ENCODE results near the gene BAIAP2L1.
A peak's percentile ranks its signal among the peaks of the same experiment; 100 is the strongest.

BAIAP2L1 gene

DNA sequence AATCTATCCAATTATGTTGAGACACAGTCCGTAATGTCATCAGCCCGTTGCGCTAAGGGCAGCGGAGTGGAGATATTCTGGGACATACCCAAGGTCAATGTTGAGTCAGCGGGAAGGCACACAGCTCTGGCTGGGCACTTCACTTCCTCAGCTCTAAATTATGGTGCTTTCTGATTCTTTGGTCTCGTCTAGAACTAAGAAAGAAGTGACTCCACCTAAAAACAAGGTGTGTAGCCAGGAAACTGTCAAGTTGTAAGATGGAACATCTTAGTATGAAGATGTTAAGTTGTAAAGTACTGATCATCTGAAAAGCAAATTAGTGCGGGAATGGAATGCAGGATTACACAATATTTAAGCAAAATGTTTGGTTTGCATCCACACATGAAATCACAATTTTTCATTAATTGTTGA, 43.1 kb downstream of the BAIAP2L1 start:
- no peak for DNase-seq

DNA sequence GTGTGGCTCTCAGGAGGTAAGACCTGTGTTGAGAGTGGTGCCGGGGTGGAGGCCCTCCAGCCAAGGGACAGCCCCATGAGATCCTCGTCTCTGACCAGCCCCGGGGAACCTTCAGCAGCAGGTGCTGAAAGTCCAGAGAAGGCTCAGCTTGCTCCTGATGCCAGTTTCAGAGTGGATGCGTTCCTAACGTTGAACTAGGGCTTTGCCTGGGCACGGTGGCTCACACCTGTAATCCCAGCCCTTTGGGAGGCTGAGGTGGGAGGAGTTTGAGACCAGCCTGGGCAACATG, 45.7 kb downstream of the BAIAP2L1 start:
- no peak for DNase-seq

DNA sequence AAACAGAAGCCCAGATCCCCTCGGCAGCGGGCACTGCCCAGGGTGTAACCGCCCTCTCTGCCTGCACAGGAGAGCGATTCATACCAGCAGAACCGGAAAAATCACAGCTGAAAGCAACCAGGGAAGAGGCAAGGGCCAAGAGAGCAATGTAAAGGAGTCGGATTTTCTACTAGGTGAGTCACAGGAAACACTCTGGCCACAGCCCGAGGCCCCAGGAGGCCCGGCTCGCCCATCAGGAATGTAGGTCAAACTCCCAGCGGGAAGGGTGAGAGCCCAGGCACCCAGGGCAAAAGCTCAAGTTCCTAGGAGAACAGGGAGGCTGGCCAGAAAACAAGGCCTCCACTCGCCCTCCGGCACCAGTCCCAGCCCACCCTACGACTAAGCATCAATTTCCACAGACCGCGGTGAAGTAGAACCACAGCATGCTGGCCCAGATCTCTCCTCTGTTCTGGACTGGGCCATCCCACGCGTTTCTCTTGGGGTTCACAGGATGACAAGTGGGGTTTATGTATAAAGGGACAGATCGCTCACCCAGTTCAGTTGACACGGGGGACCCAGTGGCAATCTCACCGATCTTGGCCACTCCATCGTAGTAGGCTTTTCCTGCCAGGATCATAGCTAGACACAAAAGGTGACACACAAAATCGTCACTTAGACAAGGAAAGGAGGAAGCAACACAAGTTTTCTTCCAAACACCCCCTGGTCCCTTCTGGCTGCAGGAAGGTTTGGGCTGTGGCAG, 46.2 kb downstream of the BAIAP2L1 start:
- no peak for DNase-seq

DNA sequence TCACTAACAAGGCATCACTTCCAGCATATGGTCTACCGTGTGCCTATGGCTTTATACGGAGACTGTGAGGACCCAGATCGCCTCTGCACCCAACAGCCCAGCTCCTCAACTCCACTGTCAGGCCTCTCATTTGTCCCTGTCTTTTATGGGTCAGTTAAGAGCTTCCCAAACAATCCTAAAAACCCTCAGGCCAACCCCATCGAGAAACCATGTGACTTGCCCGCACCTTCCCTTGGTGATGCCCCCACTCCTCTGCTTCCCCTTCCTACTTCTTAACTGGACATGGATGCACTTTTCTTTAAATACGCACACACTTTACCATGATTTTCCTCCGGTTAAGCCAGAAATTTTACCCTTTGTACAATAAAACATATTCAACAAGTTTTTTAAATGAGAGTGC, 46.8 kb downstream of the BAIAP2L1 start:
- no peak for DNase-seq

DNA sequence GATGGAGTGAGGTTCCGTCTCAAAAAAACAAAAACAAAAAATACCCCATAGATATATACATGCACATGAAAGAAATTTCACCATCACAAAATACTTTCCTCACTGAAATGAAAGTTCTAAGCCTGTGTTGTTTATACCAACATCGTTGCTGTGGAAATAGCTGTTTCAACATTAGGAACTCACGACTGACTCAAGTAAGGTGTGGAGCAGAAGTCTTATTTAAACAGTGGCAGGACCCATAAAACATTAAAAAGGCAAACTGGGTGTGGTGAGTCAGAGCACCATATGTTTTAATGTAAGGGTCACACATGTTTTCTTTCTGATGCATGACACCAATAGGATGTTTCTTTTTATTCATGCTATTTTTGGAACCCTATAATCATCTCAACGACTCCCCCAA, 48.3 kb downstream of the BAIAP2L1 start:
- DNase-seq = no peak

DNA sequence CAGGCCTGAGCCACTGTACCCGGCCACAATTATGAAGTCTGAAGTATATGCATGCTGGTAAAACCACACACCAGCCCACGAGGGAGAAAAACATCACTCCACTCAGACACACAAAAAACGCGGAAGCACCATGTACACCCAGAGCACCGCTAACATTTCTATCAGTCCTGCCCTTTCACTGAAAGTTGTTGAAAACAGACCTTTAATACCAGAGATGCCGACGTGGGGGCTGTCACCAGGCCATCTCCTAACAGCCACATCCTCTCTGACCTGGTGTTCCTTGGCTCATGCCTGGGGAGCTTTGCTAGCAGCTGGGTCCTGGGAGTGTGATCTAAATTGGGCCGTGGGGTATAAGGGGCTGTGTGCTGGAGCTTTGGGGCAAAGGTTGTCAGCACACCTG, 49.8 kb downstream of the BAIAP2L1 start:
- DNase-seq = no peak

DNA sequence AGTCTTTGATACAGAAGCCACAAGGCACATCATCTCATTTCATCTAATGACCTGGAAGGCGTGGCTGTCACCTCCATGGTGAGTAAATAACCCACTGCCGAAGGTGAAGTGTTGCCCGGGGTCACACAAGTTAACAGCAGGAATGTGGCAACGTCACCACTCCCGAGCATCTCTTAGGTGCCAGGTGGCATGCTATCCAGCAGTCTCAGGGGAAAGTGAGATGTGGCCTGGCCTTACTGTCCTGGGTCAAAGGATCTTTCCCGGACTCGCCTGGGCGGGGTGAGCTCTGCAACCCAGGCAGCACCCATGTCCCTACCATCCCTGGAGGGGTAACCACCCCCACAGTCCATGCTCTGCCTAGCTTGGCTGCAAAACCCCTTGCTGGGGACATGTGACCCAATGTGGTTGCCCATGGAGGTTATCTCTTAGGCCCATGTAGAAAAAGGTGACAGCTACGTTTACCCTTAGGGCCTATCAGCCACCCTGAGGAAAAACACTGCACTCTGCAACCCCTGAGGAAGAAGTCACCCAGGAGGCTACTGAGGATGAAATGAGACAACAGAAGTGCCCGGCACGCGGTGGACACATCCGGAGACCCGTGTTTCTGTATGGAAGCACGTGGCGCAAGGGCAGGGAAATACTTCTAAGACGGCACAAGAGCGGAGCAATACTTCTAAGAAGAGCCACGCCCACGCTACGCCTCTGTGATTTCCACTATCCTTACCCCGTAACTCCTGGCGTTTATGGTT, 52.0 kb downstream of the BAIAP2L1 start:
- DNase-seq = no peak

DNA sequence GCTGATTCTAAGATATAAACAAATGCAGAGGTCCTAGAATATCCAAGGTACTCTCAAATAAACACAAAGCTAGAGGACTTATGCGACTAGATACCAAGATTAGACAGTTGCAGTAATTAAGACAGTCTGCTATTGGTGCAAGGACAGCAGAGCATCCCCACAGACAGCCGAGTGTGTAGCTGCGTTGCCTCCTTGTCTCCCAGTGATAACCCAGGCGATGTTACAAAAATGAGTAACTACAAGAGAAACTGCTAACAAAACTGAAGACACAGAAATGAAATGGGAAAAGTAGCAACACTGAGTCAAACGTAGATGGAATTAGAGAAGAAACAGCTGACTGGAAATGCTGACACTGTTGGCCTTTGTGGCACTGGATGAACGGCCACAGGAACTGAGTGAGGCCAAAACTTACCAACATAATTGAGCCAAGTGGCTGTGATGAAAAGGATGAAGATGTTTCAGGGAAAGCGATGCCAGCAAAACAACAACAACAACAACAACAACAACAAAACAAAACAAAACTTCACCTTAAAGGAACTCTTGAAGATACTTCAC, 54.3 kb downstream of the BAIAP2L1 start:
- no peak for DNase-seq

DNA sequence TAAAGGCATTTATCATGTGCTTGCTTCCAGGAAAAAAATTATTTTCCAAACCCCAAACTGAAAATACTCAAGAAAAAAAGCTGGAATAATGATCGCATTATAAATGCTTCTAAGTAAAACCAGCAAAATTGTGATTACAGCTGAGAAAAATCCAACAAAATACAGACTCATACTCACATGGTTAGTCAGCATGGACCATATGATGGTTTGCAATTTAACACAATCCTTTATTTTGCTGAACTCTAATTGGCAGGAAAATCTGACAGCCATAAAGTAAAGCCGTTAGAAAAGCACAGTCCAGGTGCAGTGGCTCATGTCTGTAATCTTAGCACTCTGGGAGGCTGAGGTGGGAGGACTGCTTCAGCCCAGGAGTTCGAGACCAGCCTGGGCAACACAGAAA, 59.8 kb downstream of the BAIAP2L1 start:
- no peak for DNase-seq

DNA sequence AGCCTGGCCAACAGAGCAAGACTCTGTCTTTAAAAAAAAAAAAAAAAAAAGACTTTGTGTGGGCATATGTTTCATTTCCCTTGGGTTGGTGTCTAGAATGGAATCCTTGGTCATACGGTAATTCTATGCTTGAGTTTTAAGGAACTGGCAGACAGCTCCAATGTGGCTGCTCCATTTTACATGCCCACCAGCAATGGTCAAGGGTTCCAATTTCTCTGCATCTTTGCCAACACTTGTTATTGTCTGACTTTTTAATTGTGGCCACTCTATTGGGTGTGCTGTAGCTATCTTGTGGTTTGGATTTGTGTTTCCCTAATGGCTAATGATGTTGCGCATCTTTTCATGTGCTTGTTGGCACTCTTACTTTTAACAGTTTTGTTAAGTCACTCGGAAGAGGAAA, 61.8 kb downstream of the BAIAP2L1 start:
- DNase-seq = no peak

DNA sequence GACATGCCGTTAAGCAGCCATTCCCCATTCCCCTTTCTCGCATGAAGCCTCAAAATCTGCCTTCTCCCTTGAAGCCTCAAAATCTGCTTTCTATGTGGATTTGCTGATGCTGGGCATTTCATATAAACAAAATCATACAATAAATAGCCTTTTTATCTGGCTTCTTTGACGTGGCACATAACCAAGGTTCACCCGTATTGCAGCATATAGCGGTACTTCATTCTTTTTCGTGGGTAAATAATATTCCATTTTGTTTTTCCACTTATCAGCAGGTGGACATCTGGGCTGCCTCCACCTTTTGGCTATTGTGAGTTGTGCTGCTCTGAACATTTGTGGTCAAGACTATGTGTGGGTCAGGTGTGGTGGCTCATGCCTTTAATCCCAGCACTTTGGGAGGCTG, 62.4 kb downstream of the BAIAP2L1 start:
- DNase-seq = no peak

DNA sequence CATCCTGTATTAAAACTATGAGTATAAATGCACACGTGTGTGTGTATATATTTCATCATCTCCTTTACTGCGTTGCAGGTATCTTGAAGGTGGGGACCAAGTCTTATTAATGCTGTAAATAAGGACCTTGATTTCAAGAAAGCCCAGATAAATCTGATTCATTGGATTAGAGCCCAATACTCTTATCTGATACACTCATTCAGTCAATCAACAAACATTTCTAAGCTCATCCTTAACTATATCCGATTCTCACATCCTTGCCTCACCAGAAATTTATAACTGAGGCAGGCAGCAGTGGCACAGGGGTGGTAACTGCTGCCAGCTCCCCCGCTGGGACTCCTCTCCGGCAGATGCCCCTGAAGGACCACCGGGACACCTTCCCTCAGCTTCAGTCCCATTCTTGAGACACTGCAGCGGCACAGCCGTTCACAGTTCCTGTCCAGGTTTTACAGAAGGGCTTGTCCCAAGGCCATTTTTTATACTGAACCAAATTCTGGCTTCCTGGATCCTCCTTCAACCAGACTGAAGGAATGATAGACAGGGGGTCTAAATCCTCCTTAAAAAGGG, 65.4 kb downstream of the BAIAP2L1 start:
- DNase-seq = no peak

DNA sequence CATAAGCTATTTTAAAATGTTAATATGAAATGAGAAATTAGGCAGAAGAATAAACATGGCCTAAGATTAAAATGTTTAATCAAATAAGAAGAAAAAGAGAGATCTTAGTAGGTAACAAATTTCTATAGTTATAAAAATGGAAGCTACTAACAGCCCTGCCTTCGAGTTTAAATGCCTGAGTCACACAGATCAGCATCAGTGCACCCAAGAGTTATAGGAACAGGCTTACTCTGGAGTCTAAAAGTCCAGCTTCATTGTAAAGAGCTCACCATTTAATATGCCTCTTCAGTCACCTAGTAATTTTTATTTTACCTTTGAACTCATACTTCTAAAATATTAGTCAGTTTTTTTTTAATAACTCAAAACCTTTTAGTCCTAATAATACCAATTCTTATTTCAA, 66.8 kb downstream of the BAIAP2L1 start:
- DNase-seq = no peak

DNA sequence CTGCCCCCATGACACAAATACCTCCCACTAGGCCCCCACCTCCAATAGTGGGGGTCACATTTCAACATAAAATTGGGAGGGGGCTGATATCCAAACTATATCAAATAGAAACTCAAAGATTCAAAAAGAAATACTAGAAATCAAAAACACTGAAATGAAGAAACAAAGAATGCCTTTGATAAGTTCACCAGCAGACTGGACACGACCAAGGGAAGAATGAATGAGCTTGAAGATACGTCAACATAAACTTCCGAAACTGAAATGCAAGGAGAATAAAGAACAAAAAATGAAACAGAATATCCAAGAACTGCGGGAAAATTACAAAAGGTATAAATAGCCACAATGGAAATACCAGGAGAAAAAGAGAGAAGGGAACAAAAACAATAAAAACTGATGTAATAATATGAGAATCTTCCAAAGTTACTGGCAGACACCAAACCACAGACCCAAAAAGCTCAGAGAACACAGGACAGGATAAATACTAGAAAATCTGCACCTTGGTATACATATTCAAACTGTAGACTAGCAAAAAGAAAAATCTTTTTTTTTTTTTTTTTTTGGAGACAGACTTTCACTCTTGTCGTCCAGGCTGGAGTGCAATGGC, 69.9 kb downstream of the BAIAP2L1 start:
- no peak for DNase-seq

DNA sequence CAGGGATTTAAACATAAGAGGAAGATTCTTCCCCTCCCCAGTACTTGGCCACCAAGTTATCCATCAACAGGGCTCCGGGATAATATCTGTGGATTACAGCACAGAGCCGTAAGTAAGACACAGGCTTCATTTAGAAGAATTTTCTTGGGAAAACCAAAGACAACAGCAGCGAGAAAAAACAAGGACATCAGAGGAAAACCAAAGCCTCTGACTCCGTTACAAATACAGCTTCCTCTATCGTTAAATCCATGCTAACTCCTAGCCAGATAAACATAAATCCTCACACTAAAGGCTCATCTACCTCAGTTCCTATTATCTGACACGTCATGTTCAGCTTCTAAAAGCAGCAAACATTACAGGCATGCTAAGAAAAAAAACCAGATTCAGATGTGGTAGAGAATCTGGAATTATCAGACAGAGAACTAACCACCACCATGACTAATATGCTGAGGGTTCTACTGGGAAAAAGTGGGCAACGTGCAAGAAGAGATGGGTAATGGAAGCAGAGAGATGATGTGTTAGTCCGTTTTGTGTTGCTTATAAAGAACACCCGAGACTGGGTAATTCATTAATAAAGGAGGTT, 71.0 kb downstream of the BAIAP2L1 start:
- DNase-seq = no peak

DNA sequence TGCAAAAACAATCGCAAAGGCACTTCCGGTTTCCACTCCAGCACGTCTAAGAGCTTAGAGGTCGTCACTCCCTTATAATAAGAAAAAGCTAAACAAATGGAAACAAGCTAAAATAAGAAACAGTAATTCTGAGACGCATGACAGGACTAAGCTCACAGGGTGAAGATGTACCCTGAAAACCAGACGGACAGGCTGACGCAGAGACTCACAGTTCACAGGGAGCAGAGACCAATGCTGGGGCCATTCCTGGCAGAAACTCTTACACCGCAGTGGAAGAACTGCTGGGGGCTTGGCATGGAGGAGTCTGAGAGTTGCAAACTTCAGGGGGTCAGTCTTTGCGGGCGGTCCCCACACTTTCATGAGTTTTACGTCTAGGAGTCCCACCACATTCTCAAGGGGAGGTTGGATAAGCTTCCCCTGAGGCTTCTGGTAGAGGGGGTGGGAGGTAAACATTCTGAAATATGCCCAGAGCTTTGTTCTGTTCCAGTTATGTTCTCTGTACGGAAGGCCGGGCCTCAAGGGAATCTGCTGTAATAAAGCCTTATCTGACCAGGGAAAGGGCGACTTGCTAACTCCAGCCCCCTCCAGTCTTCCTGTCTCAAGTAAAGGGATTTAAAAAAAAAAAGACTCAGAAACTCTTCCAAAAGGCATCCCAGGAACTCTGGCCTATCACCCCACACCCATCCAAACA, 71.6 kb downstream of the BAIAP2L1 start:
- no peak for DNase-seq

DNA sequence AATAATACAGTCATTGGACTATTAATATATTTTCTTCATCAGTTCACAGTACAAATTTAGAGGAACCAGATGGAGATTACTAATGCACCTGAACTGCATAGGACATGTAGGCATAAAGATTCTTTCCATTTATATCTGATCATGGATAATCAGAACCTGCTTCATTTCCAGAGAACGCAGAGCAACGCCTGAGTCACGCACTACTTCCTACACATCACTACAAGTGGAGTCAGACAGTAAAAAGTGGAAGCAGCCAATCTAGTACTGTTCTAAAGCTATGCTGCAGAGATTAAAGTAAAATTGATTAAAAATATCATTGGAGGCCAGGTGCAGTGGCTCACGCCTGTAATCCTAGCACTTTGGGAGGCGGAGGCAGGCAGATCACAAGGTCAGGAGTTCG, 76.1 kb downstream of the BAIAP2L1 start:
- no peak for DNase-seq

DNA sequence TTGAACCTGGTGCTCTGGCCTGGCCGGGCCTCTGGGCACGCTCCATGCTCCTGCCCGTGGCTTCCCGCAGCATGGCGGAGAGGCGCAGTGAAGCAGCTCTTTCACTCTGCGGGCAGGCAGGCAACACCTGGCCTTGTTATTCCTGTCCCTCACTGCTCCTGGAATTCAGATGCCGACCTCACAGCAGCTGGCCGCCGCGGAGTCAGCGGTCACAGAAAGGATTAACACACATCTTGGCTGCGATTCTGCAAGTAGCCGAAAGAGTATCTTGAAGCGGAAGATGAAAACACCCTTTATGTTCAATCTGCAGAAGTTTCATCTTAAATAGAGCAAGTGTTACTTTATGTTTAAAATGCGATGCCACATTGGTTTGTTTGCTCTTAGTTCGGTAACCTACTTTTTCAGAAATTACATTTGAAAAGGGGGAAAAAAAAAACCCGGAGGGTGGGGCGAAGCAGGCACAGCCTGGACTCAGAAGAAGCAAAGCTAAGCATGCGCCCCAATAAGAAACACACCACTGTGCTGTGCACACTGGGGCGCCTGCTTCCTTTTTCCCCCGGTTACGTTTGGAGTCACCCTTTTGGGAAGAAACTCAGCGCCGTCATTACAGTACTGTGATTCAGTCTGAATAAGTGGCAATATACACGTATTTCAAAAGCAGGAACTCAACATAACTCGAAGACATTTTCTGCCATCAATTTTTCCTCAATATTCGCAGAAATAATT, 77.1 kb downstream of the BAIAP2L1 start:
- peak; percentile 27 for DNase-seq

DNA sequence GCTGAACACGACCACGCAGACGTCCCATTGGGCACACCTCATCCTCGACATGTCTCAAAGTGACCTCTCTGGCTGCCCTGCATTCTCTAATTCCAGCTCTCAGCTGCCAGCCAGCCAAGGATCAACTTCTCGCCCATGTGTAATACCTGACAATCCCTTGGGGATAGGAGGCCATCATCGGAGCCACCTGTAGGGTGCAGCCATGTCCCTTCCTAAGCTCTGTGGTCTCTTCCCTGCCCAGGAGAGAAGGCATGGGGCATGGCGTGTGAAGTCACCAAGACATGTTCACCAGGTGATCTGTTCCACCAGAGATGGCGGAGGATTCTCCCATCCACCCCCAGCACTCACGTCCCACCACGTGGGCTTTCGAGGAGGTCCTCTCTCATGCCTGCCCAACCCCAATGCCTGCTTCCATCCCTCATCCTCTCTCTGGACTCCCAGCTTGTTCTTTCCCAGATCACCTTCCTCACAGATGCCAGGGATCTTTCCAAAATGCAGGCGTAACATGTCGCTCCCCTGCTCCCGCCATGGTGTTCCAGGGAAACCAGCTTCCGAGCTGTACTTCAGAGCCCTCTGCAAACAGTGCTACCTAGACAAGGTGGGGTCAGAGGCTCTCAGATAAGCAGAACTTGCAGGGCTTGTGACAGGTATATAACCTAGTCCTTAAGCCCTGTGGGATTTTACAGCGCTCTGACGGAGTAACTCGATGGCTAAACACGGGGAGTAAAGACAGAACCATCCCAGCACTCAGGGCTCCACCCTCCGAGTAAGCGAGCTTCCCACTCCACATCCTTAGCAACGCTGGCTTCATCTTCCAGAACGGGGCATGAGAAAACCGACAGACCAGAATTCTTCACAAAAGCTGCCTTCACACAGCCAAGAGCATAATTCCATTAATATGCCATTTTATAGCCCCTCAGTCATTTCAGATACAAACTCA, 78.3 kb downstream of the BAIAP2L1 start:
- no peak for DNase-seq

DNA sequence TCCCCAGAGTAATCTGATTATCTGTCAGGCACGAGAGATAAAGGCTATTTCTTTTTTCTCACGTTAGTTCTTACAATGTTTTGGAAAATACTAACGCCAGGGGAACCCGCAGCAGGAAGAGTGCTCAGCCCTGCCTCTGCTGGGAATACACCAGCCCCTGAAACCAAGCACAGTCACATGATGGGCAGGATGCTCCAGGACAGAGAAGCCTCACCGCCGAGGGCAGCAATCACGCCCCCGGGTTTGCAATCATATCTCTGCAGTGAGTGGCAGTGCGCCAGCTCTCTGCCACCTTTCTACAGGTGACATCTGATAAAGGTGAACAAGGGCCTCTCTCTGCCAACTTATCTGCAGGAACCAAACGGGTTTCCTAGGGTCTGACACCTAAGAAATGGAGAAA, 79.6 kb downstream of the BAIAP2L1 start:
- DNase-seq = no peak

DNA sequence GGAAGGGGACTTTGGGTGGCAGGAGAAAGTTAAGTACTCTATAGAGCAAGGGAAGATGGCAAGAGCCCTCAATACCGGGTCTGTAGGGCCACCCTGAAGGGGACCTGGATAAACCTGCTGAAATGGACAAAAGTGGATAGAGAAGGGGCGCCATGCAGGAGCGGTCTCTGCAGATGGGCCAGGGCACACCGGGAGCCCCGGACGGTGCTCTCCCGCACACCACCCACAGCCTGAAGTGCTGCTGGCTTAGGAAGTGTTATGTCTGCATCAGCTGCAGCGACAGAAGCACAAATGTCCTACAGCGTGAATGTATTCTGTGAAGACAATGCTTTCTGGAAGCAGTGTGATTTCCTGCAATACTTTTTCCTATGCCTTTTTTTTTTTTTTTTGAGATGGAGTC, 81.7 kb downstream of the BAIAP2L1 start:
- DNase-seq = no peak

All from stimulated activated CD8-positive, alpha-beta memory T cell treated with anti-CD3 and anti-CD28 coated beads, Interleukin-4, amount 100 ng/mL, for 48 hours (primary cell).